A673 (cell line): ENCODE data around the gene MYO7B. TPM values are rescaled to one million over a fixed set of nuclear protein-coding genes. Genes with fewer than 3 reads are reported as not detected.

Source experiments
- BruUV-seq: library from RNA; stranded (reverse); fragments of 400-500 nt; replicated peaks from 2 replicates; lab custom pipeline; 2021; lab: Mats Ljungman, UMichigan
- CTCF ChIA-PET: fragments of 300-600 bp; sonication (Branson Sonifier 250); formaldehyde crosslinking; loops from one replicate; lab custom pipeline; 2022; ENCODE audit warnings: antibody characterized with exemption; lab: Charles Lee
- POLR2A ChIA-PET: fragments of 300-600 bp; sonication (Branson Sonifier 250); formaldehyde crosslinking; loops from one replicate; lab custom pipeline; 2022; ENCODE audit warnings: antibody characterized with exemption; ENCODE audit not compliant: low non-redundant PET; lab: Charles Lee
- DNase-seq: peaks from one replicate; pipeline ENCODE4 v3.0.0-alpha.2; 2015; ENCODE audit warnings: low spot score
- H3K27ac ChIP-seq: fragments of 200-600 bp; sonication (generic); 2 replicates; pipeline ENCODE4 v1.5.1; 2016; ENCODE audit warnings: mixed run types, low read depth, mild to moderate bottlenecking, mixed read lengths, antibody characterized with exemption, low read length; ENCODE audit not compliant: poor library complexity, severe bottlenecking
- H3K27me3 ChIP-seq: fragments of 200-600 bp; sonication (generic); replicated peaks from 2 replicates; pipeline ENCODE4 v1.6.1; 2017; ENCODE audit warnings: mixed run types, low read depth, mild to moderate bottlenecking, mixed read lengths, antibody characterized with exemption, low read length; ENCODE audit not compliant: insufficient read depth, poor library complexity
- H3K36me3 ChIP-seq: fragments of 200-600 bp; sonication (generic); 2 replicates; pipeline ENCODE4 v1.6.1; 2016; ENCODE audit warnings: mixed run types, mild to moderate bottlenecking, mixed read lengths, antibody characterized with exemption, low read length; ENCODE audit not compliant: insufficient read depth, poor library complexity, severe bottlenecking
- H3K4me1 ChIP-seq: fragments of 200-600 bp; sonication (generic); 2 replicates; pipeline ENCODE4 v1.6.1; 2017; ENCODE audit warnings: mixed run types, mild to moderate bottlenecking, mixed read lengths, antibody characterized with exemption, low read length; ENCODE audit not compliant: insufficient read depth, poor library complexity, severe bottlenecking
- H3K4me3 ChIP-seq: fragments of 200-600 bp; sonication (generic); 2 replicates; pipeline ENCODE4 v1.5.1; 2016; ENCODE audit warnings: low read depth, mixed run types, mild to moderate bottlenecking, mixed read lengths, low read length; ENCODE audit not compliant: poor library complexity, severe bottlenecking
- H3K9me3 ChIP-seq: fragments of 200-600 bp; sonication (generic); 2 replicates; pipeline ENCODE4 v1.6.1; 2016; ENCODE audit warnings: mixed run types, low read depth, mild to moderate bottlenecking, mixed read lengths, antibody characterized with exemption, low read length; ENCODE audit not compliant: poor library complexity, severe bottlenecking
- CTCF ChIP-seq: fragments of 300-800, 200-600 bp; sonication (generic); conservative IDR thresholded peaks from 2 replicates; pipeline ENCODE4 v1.5.1; 2017; ENCODE audit warnings: low read depth, mild to moderate bottlenecking, antibody characterized with exemption, low read length, moderate library complexity, mixed read lengths
- EZH2 ChIP-seq: fragments of 200-600 bp; sonication (generic); IDR thresholded peaks from 2 replicates; pipeline ENCODE4 v1.6.1; 2017; ENCODE audit warnings: borderline replicate concordance, low read depth, mild to moderate bottlenecking, mixed read lengths, antibody characterized with exemption, low read length; ENCODE audit not compliant: poor library complexity, severe bottlenecking
- intact Hi-C: fragments of 100-400 bp; cut with micrococcal nuclease; formaldehyde crosslinking; loops from one replicate; pipeline ENCODE4 v1.10.0; 2022; ENCODE audit not compliant: unreplicated experiment
- total RNA-seq: library from RNA; stranded (reverse); gene quantifications from 2 replicates; pipeline ENCODE4 v1.2.3, GENCODE V29; 2021

MYO7B gene
- total RNA-seq, 1 experiment from 2014 or later, result 0.24 TPM

GRCh38 chr2:127636248-127637235 lies 101.1 kb downstream of the MYO7B start:
- Histone ChIP-seq H3K9me3 (no peaks in the 10 kb centered on the region), H3K36me3 (no peaks in the 10 kb centered on the region), H3K4me3 (no peak overlapping the region), H3K27me3 (no peaks in the 10 kb centered on the region), H3K27ac (peak overlapping the region; percentile 77), H3K4me1 (peaks cover 15% of the 10 kb centered on the region)
- POLR2A ChIA-PET, result interaction anchor here (0.5 kb wide), 1 partner anchor 99 kb away, joined by 3 read pairs; no protein-coding TSS in a partner anchor
- CTCF ChIA-PET, result no interaction called here
- intact Hi-C loops, result no loop called here
- TF ChIP-seq CTCF (no peak), EZH2 (no peak)
- BruUV-seq, result no TSS peak
- no peak for DNase-seq

GRCh38 chr2:127637236-127637630 lies 101.8 kb downstream of the MYO7B start:
- Histone ChIP-seq H3K4me3 (no peak overlapping the region), H3K27me3 (no peaks in the 10 kb centered on the region), H3K27ac (peak overlapping the region; percentile 77), H3K4me1 (peaks cover 15% of the 10 kb centered on the region), H3K36me3 (no peaks in the 10 kb centered on the region), H3K9me3 (no peaks in the 10 kb centered on the region)
- intact Hi-C loops, result no loop called here
- ChIA-PET POLR2A (no interaction called here), CTCF (interaction anchor here (0.6 to 0.9 kb wide), 2 partner anchors 46 to 287 kb away, joined by 3 to 18 read pairs; no protein-coding TSS in a partner anchor)
- TSS peak; percentile 44 for BruUV-seq
- no peak for DNase-seq
- TF ChIP-seq EZH2 (no peak), CTCF (no peak)

- H3K27ac ChIP-seq, result peak overlapping the region; percentile 77
- no peak overlapping the region for H3K4me3 ChIP-seq
- no TSS peak for BruUV-seq
- H3K27me3 ChIP-seq, result no peaks in the 10 kb centered on the region
- ChIA-PET CTCF (interaction anchor here (0.6 to 0.9 kb wide), 2 partner anchors 46 to 288 kb away, joined by 3 to 18 read pairs; no protein-coding TSS in a partner anchor), POLR2A (no interaction called here)
- peak; percentile 89 for DNase-seq
- no peaks in the 10 kb centered on the region for H3K36me3 ChIP-seq
- intact Hi-C loops, result no loop called here
- H3K4me1 ChIP-seq, result peaks cover 15% of the 10 kb centered on the region
- TF ChIP-seq CTCF (no peak), EZH2 (no peak)
- no peaks in the 10 kb centered on the region for H3K9me3 ChIP-seq
These were observed 102.3 kb downstream of the MYO7B start for GRCh38 chr2:127637725-127638252.
